IMR-90 (cell line): ENCODE data around the gene RASSF5. TPM values are rescaled to one million over a fixed set of nuclear protein-coding genes. Genes with fewer than 3 reads are reported as not detected.

ENCODE experiments used
- ATAC-seq: fragments of 200-7000 bp; cut with Tn5 transposase; 2 replicates; pipeline ENCODE4 v1.9.1; 2020; ENCODE audit warnings: low read depth, mild to moderate bottlenecking, moderate library complexity
- BruUV-seq: library from RNA; stranded (reverse); fragments of 400-500 nt; replicated peaks from 2 replicates; lab custom pipeline; 2021; lab: Mats Ljungman, UMichigan
- CTCF ChIA-PET: fragments of 300-600 bp; formaldehyde crosslinking; extraction: SDS; loops from one replicate; lab custom pipeline; 2021; ENCODE audit warnings: antibody characterized with exemption; lab: Yijun Ruan, JAX
- POLR2A ChIA-PET: fragments of 300-600 bp; sonication (Branson Sonifier 250); formaldehyde crosslinking; loops from one replicate; lab custom pipeline; 2022; ENCODE audit warnings: antibody characterized with exemption; ENCODE audit not compliant: unreplicated experiment; lab: Charles Lee
- DNase-seq: peaks from one replicate; pipeline ENCODE4 v3.0.0; 2013
- H2AFZ ChIP-seq: replicated peaks from 2 replicates; pipeline ENCODE3; 2013; ENCODE audit warnings: low read length, mild to moderate bottlenecking; ENCODE audit not compliant: poor library complexity
- H2AK5ac ChIP-seq: 2 replicates; pipeline ENCODE4 v1.6.1; 2013; ENCODE audit warnings: low read depth, low read length, inconsistent platforms
- H2AK9ac ChIP-seq: replicated peaks from 2 replicates; pipeline ENCODE3; 2013; ENCODE audit warnings: mild to moderate bottlenecking, low read depth, low read length, moderate library complexity; ENCODE audit not compliant: poor library complexity
- H2BK120ac ChIP-seq: 2 replicates; pipeline ENCODE4 v1.6.1; 2013; ENCODE audit warnings: low read depth, low read length, inconsistent platforms
- H2BK15ac ChIP-seq: 3 replicates; pipeline ENCODE4 v1.6.1; 2013; ENCODE audit warnings: low read depth, low read length, inconsistent platforms
- H2BK20ac ChIP-seq: 2 replicates; pipeline ENCODE4 v1.6.1; 2013; ENCODE audit warnings: low read depth, mild to moderate bottlenecking, inconsistent platforms, low read length, moderate library complexity
- H2BK5ac ChIP-seq: 2 replicates; pipeline ENCODE4 v1.6.1; 2013; ENCODE audit warnings: mild to moderate bottlenecking, low read depth, low read length, inconsistent platforms; ENCODE audit not compliant: poor library complexity, severe bottlenecking
- H3K14ac ChIP-seq: replicated peaks from 2 replicates; pipeline ENCODE4 v1.6.1; 2013; ENCODE audit warnings: low read depth, low read length, inconsistent platforms
- H3K18ac ChIP-seq: 2 replicates; pipeline ENCODE4 v1.6.1; 2013; ENCODE audit warnings: low read depth, low read length, control low read depth
- H3K23ac ChIP-seq: 2 replicates; pipeline ENCODE4 v1.6.1; 2013; ENCODE audit warnings: low read depth, low read length, inconsistent platforms
- H3K27ac ChIP-seq: 2 replicates; pipeline ENCODE4 v1.5.1; 2013; ENCODE audit warnings: mild to moderate bottlenecking, control low read depth, low read length; ENCODE audit not compliant: insufficient read depth
- H3K27me3 ChIP-seq: 2 replicates; pipeline ENCODE4 v1.6.1; 2013; ENCODE audit warnings: low read length; ENCODE audit not compliant: control insufficient read depth, insufficient read depth
- H3K36me3 ChIP-seq: 2 replicates; pipeline ENCODE4 v1.6.1; 2013; ENCODE audit warnings: low read length, mixed read lengths; ENCODE audit not compliant: control insufficient read depth, insufficient read depth
- H3K4ac ChIP-seq: 2 replicates; pipeline ENCODE4 v1.6.1; 2013; ENCODE audit warnings: low read depth, low read length, inconsistent platforms
- H3K4me1 ChIP-seq: 2 replicates; pipeline ENCODE4 v1.6.1; 2013; ENCODE audit warnings: low read length, mixed read lengths; ENCODE audit not compliant: control insufficient read depth, insufficient read depth
- H3K4me2 ChIP-seq: 2 replicates; pipeline ENCODE4 v1.6.1; 2013; ENCODE audit warnings: low read depth, mild to moderate bottlenecking, control low read depth, low read length, moderate library complexity
- H3K4me3 ChIP-seq: 2 replicates; pipeline ENCODE4 v1.5.1; 2013; ENCODE audit warnings: low read depth, mild to moderate bottlenecking, control low read depth, low read length, moderate library complexity; ENCODE audit not compliant: insufficient read depth
- H3K56ac ChIP-seq: 2 replicates; pipeline ENCODE4 v1.6.1; 2013; ENCODE audit warnings: low read length, inconsistent platforms; ENCODE audit not compliant: insufficient read depth; ENCODE audit errors: extremely low read depth
- H3K79me1 ChIP-seq, 2 experiments: 2 replicates each; pipeline ENCODE4 v1.6.1; 2013; ENCODE audit warnings: low read length in 2 of 2, inconsistent platforms in 1 of 2, low read depth in 1 of 2
- H3K9ac ChIP-seq: 2 replicates; pipeline ENCODE4 v1.6.1; 2013; ENCODE audit warnings: low read depth, low read length, control low read depth
- H3K9me1 ChIP-seq: 2 replicates; pipeline ENCODE4 v1.6.1; 2013; ENCODE audit warnings: low read length, inconsistent platforms; ENCODE audit not compliant: insufficient read depth
- H3K9me3 ChIP-seq: 2 replicates; pipeline ENCODE4 v1.6.1; 2013; ENCODE audit warnings: low read length; ENCODE audit not compliant: control insufficient read depth, insufficient read depth
- H4K20me1 ChIP-seq: 2 replicates; pipeline ENCODE4 v1.6.1; 2013; ENCODE audit warnings: low read length, inconsistent platforms; ENCODE audit not compliant: insufficient read depth
- H4K5ac ChIP-seq: 2 replicates; pipeline ENCODE4 v1.6.1; 2013; ENCODE audit warnings: mild to moderate bottlenecking, low read depth, low read length, control low read depth
- H4K8ac ChIP-seq, 2 experiments: 2 replicates each; pipeline ENCODE4 v1.6.1; 2013; ENCODE audit warnings: low read depth in 2 of 2, low read length in 2 of 2, control low read depth in 1 of 2, inconsistent platforms in 1 of 2
- H4K91ac ChIP-seq: 2 replicates; pipeline ENCODE4 v1.6.1; 2013; ENCODE audit warnings: low read depth, low read length, inconsistent platforms; ENCODE audit not compliant: insufficient read depth
- CEBPB ChIP-seq: IDR thresholded peaks from 2 replicates; pipeline ENCODE4 v1.6.1; 2012; ENCODE audit warnings: low read depth, low read length, improper control_type of control experiment
- WGBS, 2 experiments: methylation state at CpG; one replicate each; pipeline versions ENCODE4 v1.1.5 to v1.1.7; 2013; ENCODE audit warnings: missing lambda C conversion rate in 2 of 2; ENCODE audit not compliant: insufficient read length in 1 of 2; ENCODE audit errors: extremely low coverage in 2 of 2; 5-methylcytosine and 5-hydroxymethylcytosine counted together
- dilution Hi-C: fragments of 300-500 bp; cut with HindIII; formaldehyde crosslinking; loops from one replicate; pipeline ENCODE4 v1.14.3; 2018; ENCODE audit warnings: low sequenced_read_pairs; ENCODE audit not compliant: unreplicated experiment
- in situ Hi-C: fragments of 300-500 bp; cut with MboI; formaldehyde crosslinking; loops from 3 replicates; pipeline ENCODE4 v1.14.3; 2019; ENCODE audit warnings: low sequenced_read_pairs, inconsistent platforms, mixed read lengths
- intact Hi-C: fragments of 100-400 bp; cut with micrococcal nuclease; formaldehyde crosslinking; loops from 2 replicates; pipeline ENCODE4 v1.10.0; 2022
- polyA plus RNA-seq, 3 experiments: library from polyadenylated mRNA; depleted of rRNA; stranded (reverse); fragments of >200 nt; gene quantifications; 2 replicates each; pipeline ENCODE4 v1.2.3, GENCODE V29; 2012; ENCODE audit warnings: low replicate concordance in 1 of 3
- total RNA-seq: library from RNA; depleted of rRNA; stranded (reverse); fragments of >200 nt; gene quantifications from 2 replicates; pipeline ENCODE4 v1.2.3, GENCODE V29; 2012

RASSF5 gene
- total and polyA plus RNA-seq, 2 of the 4 experiments (the other 2 are of a cell fraction): 0.18 to 1.1 TPM

- H4K8ac ChIP-seq: no peak overlapping the region
- H3K9ac ChIP-seq: no peak overlapping the region
- no peak overlapping the region for H3K4me3 ChIP-seq
- no peak overlapping the region for H2AK5ac ChIP-seq
- no peak overlapping the region for H2BK15ac ChIP-seq
- no peak for DNase-seq
- no peak overlapping the region for H2BK20ac ChIP-seq
- no peak overlapping the region for H2BK120ac ChIP-seq
- H4K5ac ChIP-seq: no peak overlapping the region
- H4K20me1 ChIP-seq: no peaks in the 10 kb centered on the region
- H2BK5ac ChIP-seq: no peak overlapping the region
- H3K36me3 ChIP-seq: no peaks in the 10 kb centered on the region
- H3K79me1 ChIP-seq: peaks cover 0 to 7% of the 10 kb centered on the region in 2 experiments; a peak in 1 of 4 replicates
- H2AK9ac ChIP-seq: no peak overlapping the region
- in situ Hi-C loops (no loop called here), dilution Hi-C loops (no loop called here), intact Hi-C loops (no loop called here)
- BruUV-seq: no TSS peak
- no peak overlapping the region for H3K23ac ChIP-seq
- no peak overlapping the region for H4K91ac ChIP-seq
- no peak overlapping the region for H3K18ac ChIP-seq
- no peak overlapping the region for H3K27ac ChIP-seq
- no peak overlapping the region for H3K56ac ChIP-seq
- H3K9me1 ChIP-seq: peaks cover 10% of the 10 kb centered on the region; the same call in 1 of the 2 replicates
- no peak for TF ChIP-seq CEBPB
- 86% methylated on average over 6 of the region's 12 CpGs; no CpG with 5 or more reads in 1 of the 2 experiments for WGBS, 2 experiments
- peaks cover 25% of the 10 kb centered on the region for H3K4me1 ChIP-seq
- no peak overlapping the region for H3K4ac ChIP-seq
- CTCF ChIA-PET: no interaction called here
- no peaks in the 10 kb centered on the region for H3K27me3 ChIP-seq
- H3K14ac ChIP-seq: no peak overlapping the region
- no peak for ATAC-seq
- no peaks in the 10 kb centered on the region for H3K9me3 ChIP-seq
- no peak overlapping the region; the same call in 1 of the 2 replicates for H3K4me2 ChIP-seq
- POLR2A ChIA-PET: no interaction called here
- H2AFZ ChIP-seq: no peak overlapping the region
Observed at GRCh38 chr1:206509612-206510257, 2.4 kb downstream of the RASSF5 start.
